ENCODE results near the gene RAB5A. TPM values are rescaled to one million over a fixed set of nuclear protein-coding genes. Genes with fewer than 3 reads are reported as not detected.

The RAB5A gene
- total and polyA plus RNA-seq, 9 donors: 24.6 to 65.8 (median 46.9) TPM

DNA sequence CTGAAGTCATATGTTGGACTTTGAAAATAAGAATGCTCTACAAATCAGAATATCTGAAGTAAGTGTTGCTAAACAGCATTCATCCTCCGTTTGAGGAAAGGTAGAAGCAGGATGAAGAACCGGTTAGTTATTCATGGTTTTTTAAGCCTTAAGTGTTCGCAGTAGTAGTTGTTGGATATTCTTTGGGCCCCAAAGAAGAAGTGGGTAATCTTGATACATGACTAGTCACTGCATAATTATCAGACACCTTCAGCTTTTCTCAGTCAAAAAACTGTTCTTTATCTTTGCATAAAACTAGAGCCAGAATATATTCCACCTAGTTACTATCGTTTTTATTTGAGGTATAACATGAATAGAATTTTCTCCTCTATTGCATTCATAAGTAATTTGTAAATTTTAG is 13.8 kb downstream of the RAB5A start:
- Histone ChIP-seq H3K4me3 (no peak overlapping the region), H3K27ac (no peak overlapping the region), H3K4me1 (ENCODE audit: insufficient read depth) (peaks cover 14% of the 10 kb centered on the region), H3K36me3 (no peaks in the 10 kb centered on the region), H3K27me3 (no peaks in the 10 kb centered on the region), H3K9me3 (no peaks in the 10 kb centered on the region)
- no peak for TF ChIP-seq EP300 (IDR thresholded peaks at IDR 0.05)
- TF ChIP-seq, protein P1, sequence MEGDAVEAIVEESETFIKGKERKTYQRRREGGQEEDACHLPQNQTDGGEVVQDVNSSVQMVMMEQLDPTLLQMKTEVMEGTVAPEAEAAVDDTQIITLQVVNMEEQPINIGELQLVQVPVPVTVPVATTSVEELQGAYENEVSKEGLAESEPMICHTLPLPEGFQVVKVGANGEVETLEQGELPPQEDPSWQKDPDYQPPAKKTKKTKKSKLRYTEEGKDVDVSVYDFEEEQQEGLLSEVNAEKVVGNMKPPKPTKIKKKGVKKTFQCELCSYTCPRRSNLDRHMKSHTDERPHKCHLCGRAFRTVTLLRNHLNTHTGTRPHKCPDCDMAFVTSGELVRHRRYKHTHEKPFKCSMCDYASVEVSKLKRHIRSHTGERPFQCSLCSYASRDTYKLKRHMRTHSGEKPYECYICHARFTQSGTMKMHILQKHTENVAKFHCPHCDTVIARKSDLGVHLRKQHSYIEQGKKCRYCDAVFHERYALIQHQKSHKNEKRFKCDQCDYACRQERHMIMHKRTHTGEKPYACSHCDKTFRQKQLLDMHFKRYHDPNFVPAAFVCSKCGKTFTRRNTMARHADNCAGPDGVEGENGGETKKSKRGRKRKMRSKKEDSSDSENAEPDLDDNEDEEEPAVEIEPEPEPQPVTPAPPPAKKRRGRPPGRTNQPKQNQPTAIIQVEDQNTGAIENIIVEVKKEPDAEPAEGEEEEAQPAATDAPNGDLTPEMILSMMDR (IDR thresholded peaks at IDR 0.05): no peak
- intact Hi-C loops (cut with DNase I): no loop called here
- no peak for DNase-seq
- WGBS, 3 donors: 73 to 85% (median 84%) methylated on average over 4 of the region's 4 CpGs

DNA sequence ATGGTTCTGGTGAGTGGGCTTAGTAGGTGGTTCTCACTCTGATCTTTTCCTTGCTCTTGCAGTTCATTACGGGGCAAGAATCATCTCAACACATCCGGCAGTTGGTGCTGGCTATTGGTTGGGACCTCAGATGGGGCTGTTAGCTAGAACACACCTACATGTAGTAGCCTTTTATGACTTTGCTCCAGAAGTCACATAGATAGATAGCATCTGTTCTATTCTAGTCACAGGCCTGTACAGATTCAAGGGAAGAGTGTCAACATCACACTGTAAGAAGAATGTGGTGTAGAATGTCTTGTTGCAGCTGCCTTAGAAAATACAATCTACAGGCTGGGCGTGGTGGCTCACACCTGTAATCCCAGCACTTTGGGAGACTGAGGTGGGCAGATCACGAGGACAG is 15.1 kb downstream of the RAB5A start:
- WGBS, 3 donors: 93 to 97% (median 95%) methylated on average over 4 of the region's 4 CpGs
- DNase-seq: no peak
- intact Hi-C loops (cut with DNase I): no loop called here
- no peak overlapping the region for H3K4me3 ChIP-seq
- no peaks in the 10 kb centered on the region for H3K27me3 ChIP-seq
- no peak overlapping the region for H3K27ac ChIP-seq
- peaks cover 11% of the 10 kb centered on the region for H3K4me1 ChIP-seq (ENCODE audit: insufficient read depth)
- no peak for TF ChIP-seq POLR2A (IDR thresholded peaks at IDR 0.05)
- TF ChIP-seq, protein P1 (IDR thresholded peaks at IDR 0.05): no peak
- no peaks in the 10 kb centered on the region for H3K9me3 ChIP-seq
- H3K36me3 ChIP-seq: no peaks in the 10 kb centered on the region

DNA sequence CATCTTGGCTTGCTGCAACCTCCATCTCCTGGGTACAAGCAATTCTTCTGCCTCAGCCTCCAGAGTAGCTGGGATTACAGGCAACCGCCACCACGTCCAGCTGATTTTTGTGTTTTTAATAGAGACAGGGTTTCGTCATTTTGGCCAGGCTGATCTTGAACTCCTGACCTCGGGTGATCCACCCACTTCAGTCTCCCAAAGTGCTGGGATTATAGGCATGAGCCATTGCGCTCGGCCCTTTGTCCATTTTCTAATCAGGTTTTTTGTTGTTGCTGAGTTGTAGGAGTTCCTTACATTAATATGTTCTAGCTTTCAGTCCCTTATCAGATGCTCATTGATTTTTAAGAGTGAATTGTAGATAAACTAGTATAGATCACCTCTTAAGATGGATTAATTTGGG is 20.3 kb downstream of the RAB5A start:
- intact Hi-C loops (cut with DNase I): no loop called here
- Histone ChIP-seq H3K36me3 (no peaks in the 10 kb centered on the region), H3K9me3 (no peaks in the 10 kb centered on the region), H3K4me3 (no peak overlapping the region), H3K27ac (no peak overlapping the region), H3K27me3 (no peaks in the 10 kb centered on the region), H3K4me1 (ENCODE audit: insufficient read depth) (peaks cover 11% of the 10 kb centered on the region)
- DNase-seq: no peak
- TF ChIP-seq, protein P1 (IDR thresholded peaks at IDR 0.05): no peak
- TF ChIP-seq POLR2A (IDR thresholded peaks at IDR 0.05) (no peak), EP300 (IDR thresholded peaks at IDR 0.05) (no peak)
- WGBS, 3 donors: 90 to 93% (median 91%) methylated on average over 6 of the region's 6 CpGs

GRCh38 chr3:19967812-19968211 is 20.9 kb downstream of the RAB5A start:
- no peaks in the 10 kb centered on the region for H3K9me3 ChIP-seq
- TF ChIP-seq POLR2A (IDR thresholded peaks at IDR 0.05): no peak
- TF ChIP-seq, protein P1 (IDR thresholded peaks at IDR 0.05): no peak
- TF ChIP-seq EP300 (IDR thresholded peaks at IDR 0.05): no peak
- no peaks in the 10 kb centered on the region for H3K27me3 ChIP-seq
- H3K4me1 ChIP-seq (ENCODE audit: insufficient read depth): peaks cover 8% of the 10 kb centered on the region
- H3K27ac ChIP-seq: no peak overlapping the region
- H3K36me3 ChIP-seq: no peaks in the 10 kb centered on the region
- no peak overlapping the region for H3K4me3 ChIP-seq
- WGBS, 3 donors: 86 to 87% (median 87%) methylated on average over 4 of the region's 4 CpGs
- intact Hi-C loops (cut with DNase I): no loop called here
- no peak for DNase-seq

GRCh38 chr3:19970327-19970726 is 23.4 kb downstream of the RAB5A start:
- Histone ChIP-seq H3K27ac (no peak overlapping the region), H3K36me3 (no peaks in the 10 kb centered on the region), H3K4me1 (ENCODE audit: insufficient read depth) (peaks cover 7% of the 10 kb centered on the region), H3K9me3 (no peaks in the 10 kb centered on the region), H3K4me3 (no peak overlapping the region), H3K27me3 (no peaks in the 10 kb centered on the region)
- intact Hi-C loops (cut with DNase I): no loop called here
- DNase-seq: no peak
- TF ChIP-seq EP300 (IDR thresholded peaks at IDR 0.05): no peak
- TF ChIP-seq, protein P1 (IDR thresholded peaks at IDR 0.05): no peak
- TF ChIP-seq POLR2A (IDR thresholded peaks at IDR 0.05): no peak
- 72 to 86% (median 74%) methylated on average over 8 of the region's 8 CpGs for WGBS, 3 donors

Measured in ovary (tissue), 9 donors.